Liver (tissue), 9 donors: Measurements from ENCODE around the gene OTOG. TPM values are rescaled to one million over a fixed set of nuclear protein-coding genes. Genes with fewer than 3 reads are reported as not detected.

Experiments
- DNase-seq: peaks from one replicate; pipeline ENCODE4 v3.0.0-alpha.2; 2017; ENCODE audit warnings: low spot score
- H3K27ac ChIP-seq, 2 donors: one replicate each; pipeline ENCODE4 v1.7.0; 2013; ENCODE audit warnings: inconsistent platforms in 2 of 2, low read length in 2 of 2, control low read depth in 1 of 2, low read depth in 1 of 2, mild to moderate bottlenecking in 1 of 2
- H3K27me3 ChIP-seq, 4 donors: one replicate each; pipeline versions ENCODE4 v1.6.1 to v1.7.0; 2013; ENCODE audit warnings: low read length in 3 of 4, inconsistent platforms in 1 of 4, mild to moderate bottlenecking in 1 of 4, moderate library complexity in 1 of 4; ENCODE audit not compliant: control insufficient read depth in 4 of 4, insufficient read depth in 4 of 4
- H3K36me3 ChIP-seq, 4 donors: one replicate each; pipeline versions ENCODE4 v1.6.1 to v1.7.0; 2013; ENCODE audit warnings: low read length in 3 of 4, mild to moderate bottlenecking in 3 of 4, low read depth in 1 of 4, moderate library complexity in 1 of 4; ENCODE audit not compliant: control insufficient read depth in 4 of 4, insufficient read depth in 3 of 4
- H3K4me1 ChIP-seq, 4 donors: one replicate each; pipeline versions ENCODE4 v1.6.1 to v1.7.0; 2013; ENCODE audit warnings: low read length in 3 of 4, mild to moderate bottlenecking in 3 of 4, moderate library complexity in 1 of 4; ENCODE audit not compliant: control insufficient read depth in 4 of 4, insufficient read depth in 4 of 4
- H3K4me3 ChIP-seq, 3 donors: one replicate each; pipeline versions ENCODE4 v1.6.1 to v1.7.0; 2013; ENCODE audit warnings: low read length in 3 of 3, control low read depth in 1 of 3, low read depth in 1 of 3, mild to moderate bottlenecking in 1 of 3
- H3K9ac ChIP-seq, 2 donors: one replicate each; pipeline ENCODE4 v1.7.0; 2013; ENCODE audit warnings: low read length in 2 of 2, mild to moderate bottlenecking in 2 of 2, moderate library complexity in 2 of 2, control low read depth in 1 of 2, low read depth in 1 of 2
- H3K9me3 ChIP-seq, 4 donors: one replicate each; pipeline versions ENCODE4 v1.6.1 to v1.7.0; 2013; ENCODE audit warnings: low read length in 3 of 4; ENCODE audit not compliant: control insufficient read depth in 4 of 4
- ATF3 ChIP-seq: IDR thresholded peaks from 2 replicates; pipeline ENCODE4 v1.6.1; 2016; ENCODE audit warnings: antibody characterized with exemption
- CTCF ChIP-seq: fragments of 150-350 bp; IDR thresholded peaks from 2 replicates; pipeline ENCODE4 v1.5.1; 2017; ENCODE audit warnings: improper control_type of control experiment, low read depth, low read length; ENCODE audit not compliant: missing input control
- EGR1 ChIP-seq, 2 donors: IDR thresholded peaks; 2 replicates each; pipeline ENCODE4 v1.6.1; 2016 to 2018; ENCODE audit warnings: antibody characterized with exemption in 2 of 2, low read depth in 2 of 2
- FOXA1 ChIP-seq: IDR thresholded peaks from 2 replicates; pipeline ENCODE4 v1.6.1; 2016; ENCODE audit warnings: antibody characterized with exemption
- FOXA2 ChIP-seq: IDR thresholded peaks from 2 replicates; pipeline ENCODE4 v1.6.1; 2016; ENCODE audit warnings: antibody characterized with exemption
- GABPA ChIP-seq, 2 donors: IDR thresholded peaks in 1 of 2; conservative IDR thresholded peaks in 1 of 2; 2 replicates each; pipeline ENCODE4 v1.6.1; 2016; ENCODE audit warnings: antibody characterized with exemption in 2 of 2, mild to moderate bottlenecking in 1 of 2, moderate library complexity in 1 of 2
- HNF4A ChIP-seq, 2 donors: conservative IDR thresholded peaks; 2 replicates each; pipeline ENCODE4 v1.6.1; 2016; ENCODE audit warnings: antibody characterized with exemption in 2 of 2, mild to moderate bottlenecking in 2 of 2
- HNF4G ChIP-seq: IDR thresholded peaks from 2 replicates; pipeline ENCODE4 v1.6.1; 2016; ENCODE audit warnings: antibody characterized with exemption
- NR2F2 ChIP-seq: IDR thresholded peaks from 2 replicates; pipeline ENCODE4 v1.6.1; 2016; ENCODE audit warnings: antibody characterized with exemption
- RAD21 ChIP-seq, 2 donors: IDR thresholded peaks; 2 replicates each; pipeline ENCODE4 v1.6.1; 2016; ENCODE audit warnings: antibody characterized with exemption in 2 of 2, mild to moderate bottlenecking in 2 of 2
- REST ChIP-seq: IDR thresholded peaks from 2 replicates; pipeline ENCODE4 v1.6.1; 2016; ENCODE audit warnings: antibody characterized with exemption, mild to moderate bottlenecking
- RXRA ChIP-seq, 2 donors: IDR thresholded peaks; 2 replicates each; pipeline ENCODE4 v1.6.1; 2017 to 2018; ENCODE audit warnings: antibody characterized with exemption in 2 of 2, mild to moderate bottlenecking in 1 of 2
- TAF1 ChIP-seq: conservative IDR thresholded peaks from 2 replicates; pipeline ENCODE4 v1.6.1; 2016; ENCODE audit warnings: antibody characterized with exemption, mild to moderate bottlenecking
- YY1 ChIP-seq: IDR thresholded peaks from 2 replicates; pipeline ENCODE4 v1.6.1; 2016; ENCODE audit warnings: antibody characterized with exemption, mild to moderate bottlenecking
- WGBS: extraction: QIAGEN DNeasy Blood & Tissue Kit; methylation state at CpG from one replicate; pipeline ENCODE4 v1.1.7; 2013; 5-methylcytosine and 5-hydroxymethylcytosine counted together
- polyA plus RNA-seq, 2 donors: library from polyadenylated mRNA; stranded (reverse) in 1 of 2; unstranded in 1 of 2; fragments of 200-250 nt in 1 of 2; fragments of >200 nt in 1 of 2; fragmentation: Nextera tagmentation in 1 of 2; extraction: Ambion mirVana in 1 of 2; gene quantifications; one replicate each; pipeline versions ENCODE4 v1.2.1 to v1.2.3, GENCODE V29; 2013 to 2015
- total RNA-seq, 2 donors: library from RNA; depleted of rRNA; stranded (reverse); fragments of >200 nt; gene quantifications; one replicate each; pipeline ENCODE4 v1.2.3, GENCODE V29; 2014
- TF ChIP-seq, protein P1 (sequence below): IDR thresholded peaks from 2 replicates; pipeline ENCODE4 v1.6.1; 2016; ENCODE audit warnings: antibody characterized with exemption
- TF ChIP-seq, protein P2 (sequence below): IDR thresholded peaks from 2 replicates; pipeline ENCODE4 v1.6.1; 2016; ENCODE audit warnings: antibody characterized with exemption
- donor health status: healthy.
- donor health status: healthy.
- donor health status: healthy.
- donor health status: healthy.
- donor health status: healthy.

The OTOG gene
- total and polyA plus RNA-seq, 4 donors: not detected

DNA sequence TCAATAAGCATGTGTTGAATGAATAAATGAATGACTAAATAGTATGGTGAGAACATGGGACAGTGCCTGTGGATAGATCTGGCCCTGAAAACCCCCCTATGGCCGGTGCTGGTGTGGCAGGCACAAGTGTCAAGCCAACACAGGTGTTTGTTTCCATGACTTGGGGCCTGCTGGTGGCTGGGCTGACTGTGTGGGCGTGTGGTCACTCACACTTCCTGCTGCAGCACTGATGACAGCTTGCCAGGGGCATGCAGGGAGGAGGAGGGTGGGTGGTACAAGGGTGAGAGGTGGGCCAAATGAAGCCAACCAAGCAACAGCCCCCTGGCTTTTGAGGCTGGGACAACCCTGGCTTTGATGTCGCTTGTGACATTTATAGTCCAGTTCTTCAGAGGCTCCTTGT is 40.1 kb upstream of the OTOG start:
- Histone ChIP-seq H3K9me3 (no peaks in the 10 kb centered on the region), H3K36me3 (no peaks in the 10 kb centered on the region), H3K4me1 (no peaks in the 10 kb centered on the region), H3K27ac (no peak overlapping the region), H3K4me3 (no peak overlapping the region), H3K27me3 (no peaks in the 10 kb centered on the region), H3K9ac (no peak overlapping the region)
- 72% methylated on average over 3 of the region's 3 CpGs for WGBS
- TF ChIP-seq HNF4G: no peak
- TF ChIP-seq FOXA2: no peak
- no peak for TF ChIP-seq HNF4A (conservative IDR thresholded peaks at IDR 0.05)
- TF ChIP-seq TAF1: no peak
- TF ChIP-seq, protein P1, sequence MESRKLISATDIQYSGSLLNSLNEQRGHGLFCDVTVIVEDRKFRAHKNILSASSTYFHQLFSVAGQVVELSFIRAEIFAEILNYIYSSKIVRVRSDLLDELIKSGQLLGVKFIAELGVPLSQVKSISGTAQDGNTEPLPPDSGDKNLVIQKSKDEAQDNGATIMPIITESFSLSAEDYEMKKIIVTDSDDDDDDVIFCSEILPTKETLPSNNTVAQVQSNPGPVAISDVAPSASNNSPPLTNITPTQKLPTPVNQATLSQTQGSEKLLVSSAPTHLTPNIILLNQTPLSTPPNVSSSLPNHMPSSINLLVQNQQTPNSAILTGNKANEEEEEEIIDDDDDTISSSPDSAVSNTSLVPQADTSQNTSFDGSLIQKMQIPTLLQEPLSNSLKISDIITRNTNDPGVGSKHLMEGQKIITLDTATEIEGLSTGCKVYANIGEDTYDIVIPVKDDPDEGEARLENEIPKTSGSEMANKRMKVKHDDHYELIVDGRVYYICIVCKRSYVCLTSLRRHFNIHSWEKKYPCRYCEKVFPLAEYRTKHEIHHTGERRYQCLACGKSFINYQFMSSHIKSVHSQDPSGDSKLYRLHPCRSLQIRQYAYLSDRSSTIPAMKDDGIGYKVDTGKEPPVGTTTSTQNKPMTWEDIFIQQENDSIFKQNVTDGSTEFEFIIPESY: no peak
- DNase-seq: no peak

DNA sequence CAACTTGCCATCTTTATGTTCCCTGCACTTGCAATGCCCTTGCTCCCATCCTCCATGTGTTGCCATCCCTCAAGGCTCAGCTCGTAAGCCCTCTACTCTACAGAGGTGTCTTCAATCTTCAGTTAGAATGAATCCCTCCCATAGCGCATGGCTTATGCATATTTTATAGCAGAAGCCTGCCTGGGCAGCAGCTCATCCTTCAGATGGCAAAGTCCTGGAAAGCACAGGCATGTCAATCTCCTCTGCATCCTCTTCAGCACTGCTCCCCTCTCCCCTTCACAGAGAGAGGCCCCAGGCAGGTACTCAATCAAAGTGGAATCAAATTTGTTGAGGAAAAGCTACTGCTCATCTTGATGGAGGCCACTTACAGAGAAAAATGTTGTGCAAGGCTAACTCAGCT is 39.3 kb upstream of the OTOG start:
- no peak overlapping the region for H3K9ac ChIP-seq
- no peak overlapping the region for H3K27ac ChIP-seq
- TF ChIP-seq EGR1 (IDR thresholded peaks at IDR 0.05; ENCODE audit: low read depth in 2 of 2): no peak
- no peak for TF ChIP-seq REST
- no peak for TF ChIP-seq RAD21 (IDR thresholded peaks at IDR 0.05)
- no peak for TF ChIP-seq TAF1
- TF ChIP-seq HNF4G: no peak
- TF ChIP-seq GABPA (IDR thresholded peaks at IDR 0.05 in 1 of 2, conservative IDR thresholded peaks at IDR 0.05 in 1 of 2): no peak
- TF ChIP-seq FOXA2: no peak
- TF ChIP-seq FOXA1: no peak
- TF ChIP-seq NR2F2: no peak
- TF ChIP-seq RXRA (IDR thresholded peaks at IDR 0.05): no peak
- TF ChIP-seq, protein P2, sequence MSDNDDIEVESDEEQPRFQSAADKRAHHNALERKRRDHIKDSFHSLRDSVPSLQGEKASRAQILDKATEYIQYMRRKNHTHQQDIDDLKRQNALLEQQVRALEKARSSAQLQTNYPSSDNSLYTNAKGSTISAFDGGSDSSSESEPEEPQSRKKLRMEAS: no peak
- TF ChIP-seq YY1: no peak
- no peaks in the 10 kb centered on the region for H3K27me3 ChIP-seq
- H3K9me3 ChIP-seq: no peaks in the 10 kb centered on the region
- no peaks in the 10 kb centered on the region for H3K4me1 ChIP-seq
- no peak overlapping the region for H3K4me3 ChIP-seq
- WGBS: 88% methylated on average over 2 of the region's 2 CpGs
- DNase-seq: no peak
- H3K36me3 ChIP-seq: no peaks in the 10 kb centered on the region

DNA sequence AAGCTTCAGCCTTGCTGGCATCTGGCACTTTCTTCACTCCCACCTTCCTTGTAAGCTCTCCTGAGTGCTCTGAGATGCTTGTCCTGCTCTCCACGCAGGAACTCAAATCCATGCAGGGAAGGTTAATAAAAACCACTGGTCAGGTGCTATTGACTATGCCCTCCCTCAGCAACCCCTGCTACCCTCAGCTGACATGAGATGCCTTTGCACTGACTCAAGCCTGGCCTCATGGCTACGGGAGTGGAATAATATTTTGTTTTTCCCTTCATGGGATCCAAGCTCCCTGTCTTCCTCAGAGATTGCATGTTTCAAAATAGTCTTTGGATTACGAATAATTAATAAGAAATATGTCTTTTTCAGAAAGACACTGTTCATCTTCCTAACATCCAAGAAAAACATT is 38.8 kb upstream of the OTOG start:
- Histone ChIP-seq H3K4me1 (no peaks in the 10 kb centered on the region), H3K36me3 (no peaks in the 10 kb centered on the region), H3K9me3 (no peaks in the 10 kb centered on the region), H3K27ac (no peak overlapping the region), H3K4me3 (no peak overlapping the region), H3K9ac (no peak overlapping the region), H3K27me3 (no peaks in the 10 kb centered on the region)
- 58% methylated on average over 3 of the region's 3 CpGs for WGBS
- no peak for DNase-seq
- no peak for TF ChIP-seq HNF4A (conservative IDR thresholded peaks at IDR 0.05)
- TF ChIP-seq EGR1 (IDR thresholded peaks at IDR 0.05; ENCODE audit: low read depth in 2 of 2): no peak
- no peak for TF ChIP-seq CTCF
- TF ChIP-seq GABPA (IDR thresholded peaks at IDR 0.05 in 1 of 2, conservative IDR thresholded peaks at IDR 0.05 in 1 of 2): no peak
- no peak for TF ChIP-seq TAF1
- TF ChIP-seq REST: no peak
- TF ChIP-seq, protein P2: no peak
- no peak for TF ChIP-seq RAD21 (IDR thresholded peaks at IDR 0.05)
- TF ChIP-seq HNF4G: no peak
- TF ChIP-seq ATF3: no peak
- no peak for TF ChIP-seq FOXA1
